SHP77 treated with DMSO at 0.1 percent for 48 hours (cell line): Measurements from ENCODE around the gene COBLL1.
"Not testable (repeated sequence)": the region's sequence is repeated elsewhere in the genome, so short reads cannot be mapped to it uniquely, and the experiment has no call there.

Experiments
- DNase-seq: peaks from one replicate; lab custom pipeline; 2025; lab: John Stamatoyannopoulos, UW

Gene COBLL1

DNA sequence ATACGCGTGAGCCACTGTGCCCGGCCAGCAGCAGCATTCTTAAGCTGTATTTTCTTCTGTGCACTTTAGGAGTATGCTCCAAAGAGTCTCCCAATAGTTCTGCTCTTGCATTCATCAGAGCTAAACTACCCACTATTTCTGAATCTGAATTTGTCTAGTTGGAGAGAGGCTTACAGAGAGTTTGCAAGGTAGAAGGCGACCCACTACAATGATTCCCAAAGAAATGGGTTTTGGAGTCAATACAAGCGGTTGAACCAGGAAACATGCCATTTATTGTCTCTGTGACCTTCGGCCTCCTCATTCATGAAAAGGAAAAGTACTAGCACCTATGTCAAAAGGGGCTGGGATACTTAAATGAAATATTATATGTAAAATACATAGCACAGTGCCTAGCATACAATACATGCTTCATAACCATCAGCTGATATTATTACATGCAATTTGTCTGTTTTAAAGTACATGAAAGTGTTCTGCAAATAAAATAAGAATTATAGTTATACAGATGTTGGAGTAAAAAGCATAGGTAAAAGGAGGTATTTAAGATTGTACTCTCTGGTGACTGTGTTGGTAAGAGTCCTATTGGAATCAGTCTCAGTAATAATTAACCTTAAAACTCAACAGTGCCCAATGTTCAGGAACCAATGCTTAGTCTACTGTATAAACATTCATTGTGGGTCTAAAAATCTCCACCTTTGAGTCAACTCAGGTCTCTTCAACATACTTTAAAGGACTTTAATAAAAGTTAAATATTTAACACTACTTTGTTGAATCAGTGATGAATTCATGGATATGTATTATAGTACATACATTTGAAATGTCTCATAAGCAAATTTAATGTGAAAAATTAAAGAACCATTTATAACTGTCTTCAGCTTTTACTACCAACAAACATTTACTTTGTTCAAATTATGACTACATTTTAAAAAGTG, 130.5 kb downstream of the COBLL1 start:
- DNase-seq = no peak

- not testable (repeated sequence) for DNase-seq
Observed at GRCh38 chr2:164710252-164710836, 131.3 kb downstream of the COBLL1 start.

DNA sequence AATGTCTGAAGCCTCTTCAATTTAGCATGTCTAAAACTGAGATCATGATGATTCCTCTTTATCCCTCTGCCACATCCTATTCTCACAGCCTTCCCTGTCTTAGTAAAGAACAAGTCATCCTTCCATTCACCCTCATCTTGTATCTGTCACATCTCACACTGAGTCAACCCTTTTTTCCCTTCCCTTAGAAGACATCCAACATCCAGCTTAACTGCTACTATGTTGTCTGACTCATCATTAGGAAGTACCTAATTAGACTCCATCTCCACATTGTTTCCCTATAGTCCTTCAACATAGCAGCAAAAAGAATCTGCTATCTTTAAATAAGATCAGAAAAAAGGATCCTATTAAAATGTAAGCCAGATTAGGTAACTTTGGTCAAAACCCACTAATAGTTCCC, 135.1 kb downstream of the COBLL1 start:
- DNase-seq = no peak

DNA sequence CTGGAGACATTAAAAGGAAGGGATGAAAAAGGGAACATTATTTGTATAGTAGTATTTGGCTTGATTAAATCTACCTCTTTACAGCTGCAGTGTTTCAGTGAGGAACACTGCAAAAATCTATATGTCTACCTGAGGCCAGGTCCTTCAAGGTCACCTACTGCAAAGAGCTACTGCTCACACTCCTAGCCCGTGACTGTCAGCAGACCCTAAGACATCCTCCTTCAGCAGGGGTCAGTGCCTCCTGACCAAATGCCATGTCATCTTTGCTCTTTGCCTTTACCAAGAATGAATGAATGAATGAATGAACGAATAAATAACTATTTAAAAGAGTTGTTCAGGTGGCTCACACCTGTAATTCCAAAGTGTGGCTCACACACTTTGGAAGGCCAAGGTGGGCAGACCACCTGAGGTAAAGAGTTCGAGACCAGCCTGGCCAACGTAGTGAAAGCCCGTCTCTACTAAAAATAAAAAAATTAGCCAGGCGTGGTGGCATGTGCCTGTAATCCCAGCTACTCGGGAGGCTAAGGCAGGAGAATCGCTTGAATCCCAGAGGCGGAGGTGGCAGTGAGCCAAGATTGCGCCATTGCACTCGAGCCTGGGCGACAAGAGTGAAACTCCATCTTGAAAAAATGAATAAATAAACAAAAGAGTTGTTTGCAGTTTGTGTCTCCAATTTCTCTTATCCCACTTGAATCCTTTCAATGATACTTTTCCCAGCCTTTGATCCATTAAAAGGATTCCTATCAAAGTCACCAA, 136.0 kb downstream of the COBLL1 start:
- DNase-seq = no peak

DNA sequence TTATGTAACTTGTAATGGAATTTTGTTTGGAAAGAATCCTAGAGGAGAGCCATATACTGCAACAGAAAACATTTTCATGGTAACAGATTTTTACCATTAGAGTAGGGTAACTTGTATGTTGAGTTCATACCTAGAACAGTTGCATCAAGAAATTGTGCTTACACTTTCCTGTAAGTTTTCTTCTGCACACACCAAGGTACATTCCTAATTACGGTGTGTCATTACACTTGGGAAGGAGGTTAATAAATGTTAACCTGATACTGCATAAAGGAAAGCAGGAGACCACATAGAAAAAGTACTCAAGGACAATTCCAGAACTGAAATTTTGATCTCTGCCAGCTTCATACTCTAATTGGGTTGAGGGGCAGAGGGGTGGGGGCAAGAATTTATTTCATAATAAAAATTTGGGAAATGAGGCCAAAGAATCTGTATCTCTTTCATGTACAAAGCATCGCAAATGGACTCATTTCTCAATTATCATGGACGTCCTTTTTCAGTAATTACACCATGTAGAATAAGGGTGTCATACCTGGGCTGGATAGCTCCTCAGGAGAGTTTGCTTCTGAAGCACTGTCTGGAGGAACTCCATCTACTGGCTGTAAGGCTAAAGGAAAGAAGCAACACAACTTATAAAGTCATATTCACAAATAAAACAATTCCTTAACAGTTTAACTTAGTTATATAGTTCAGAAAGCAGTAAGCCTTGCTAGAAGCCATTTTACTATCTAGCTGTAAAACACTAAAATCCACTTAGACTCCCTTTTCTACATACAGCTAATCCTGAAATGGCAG, 137.5 kb downstream of the COBLL1 start:
- DNase-seq = no peak

- DNase-seq = no peak
Observed at GRCh38 chr2:164701565-164701964, 140.1 kb downstream of the COBLL1 start.

DNA sequence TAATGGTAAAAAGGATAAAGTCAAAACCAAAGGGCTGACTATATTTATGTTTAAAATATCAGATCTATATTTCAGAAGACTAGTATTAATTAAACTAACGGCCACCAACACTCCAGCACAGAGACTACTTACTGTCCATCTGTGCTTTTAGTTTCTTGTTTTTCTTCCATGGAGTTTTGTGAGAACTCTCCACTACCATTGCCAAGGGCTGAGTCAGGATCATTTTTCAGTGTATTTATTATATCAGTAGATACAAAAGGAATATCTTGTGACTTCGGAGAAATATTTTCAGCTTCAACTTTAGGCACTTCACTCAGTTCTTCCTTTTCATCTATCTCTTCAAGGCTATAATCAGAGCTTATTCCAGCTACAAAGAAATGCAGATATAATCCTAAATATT, 141.2 kb downstream of the COBLL1 start:
- DNase-seq = no peak

DNA sequence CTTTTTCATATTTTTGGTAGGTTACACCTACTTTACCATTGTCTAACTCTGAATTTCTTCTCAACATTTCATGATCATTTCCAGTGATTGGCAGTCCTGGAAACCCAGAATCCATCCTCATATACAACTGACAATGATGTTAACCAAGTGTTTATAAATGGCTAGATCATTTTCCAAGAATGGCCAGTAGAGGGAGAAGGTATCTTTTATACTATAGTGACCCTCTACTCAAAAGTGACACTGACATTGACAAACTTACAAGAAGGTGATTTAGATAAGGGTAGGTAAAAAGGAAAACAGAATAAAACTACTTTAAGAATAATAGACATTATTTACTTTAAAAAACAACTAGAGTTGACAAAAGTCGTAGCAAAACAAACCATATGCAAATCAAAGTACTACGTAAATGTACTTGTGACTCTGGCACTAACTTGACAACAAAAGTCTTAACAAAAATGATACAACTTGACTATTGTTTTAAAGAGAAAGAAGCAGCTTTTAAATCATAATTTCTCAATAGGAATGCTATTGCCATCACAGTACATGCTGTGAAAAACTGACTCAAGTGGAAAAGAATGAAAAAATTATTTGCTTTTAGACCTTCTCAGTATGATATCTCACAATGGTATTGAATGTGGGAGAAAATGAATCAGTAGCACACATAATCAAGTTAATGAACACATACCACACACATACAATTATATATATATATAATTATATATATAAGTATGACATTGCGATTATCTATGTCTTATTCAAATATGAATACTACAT, 143.7 kb downstream of the COBLL1 start:
- no peak for DNase-seq

DNA sequence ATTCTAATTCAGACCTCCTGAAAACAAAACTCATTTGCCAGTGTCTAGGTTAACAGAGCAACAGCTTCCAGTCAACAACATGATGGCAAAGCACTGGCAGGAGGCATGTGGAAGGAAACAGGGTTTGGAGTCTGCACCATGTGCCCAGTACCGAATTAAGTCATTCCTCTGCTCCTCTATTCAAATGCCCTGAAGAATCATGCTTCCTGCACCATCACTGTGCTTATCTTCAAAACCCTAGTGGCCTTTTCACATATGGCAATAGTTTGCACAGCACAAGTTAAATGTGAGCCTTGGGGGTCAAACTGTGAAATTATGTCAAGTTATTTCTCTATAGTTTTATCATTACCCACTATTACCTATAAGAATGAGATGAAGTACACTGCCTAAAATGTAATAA, 145.0 kb downstream of the COBLL1 start:
- no peak for DNase-seq

DNA sequence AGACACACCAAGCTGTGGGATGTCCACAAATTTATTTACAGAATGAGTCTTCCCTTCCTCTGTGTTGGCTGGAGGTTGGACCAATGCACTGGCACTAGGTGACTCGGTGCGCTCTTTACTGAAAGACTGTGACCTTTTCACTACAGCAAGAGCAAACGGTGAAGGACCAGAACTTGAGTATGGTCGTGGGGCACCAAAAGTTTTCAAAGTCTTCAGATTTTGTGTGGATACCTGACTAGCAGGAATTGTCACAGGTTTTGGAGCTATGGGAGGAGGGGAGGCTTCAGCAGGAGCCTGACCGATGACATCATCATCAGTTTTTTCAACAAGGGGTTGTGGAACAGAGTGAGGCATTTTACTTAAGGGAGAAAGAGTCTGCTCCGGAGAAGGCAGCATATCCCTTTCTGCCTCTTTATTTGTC, 147.3 kb downstream of the COBLL1 start:
- DNase-seq = no peak

GRCh38 chr2:164693834-164694233, 147.8 kb downstream of the COBLL1 start:
- no peak for DNase-seq

DNA sequence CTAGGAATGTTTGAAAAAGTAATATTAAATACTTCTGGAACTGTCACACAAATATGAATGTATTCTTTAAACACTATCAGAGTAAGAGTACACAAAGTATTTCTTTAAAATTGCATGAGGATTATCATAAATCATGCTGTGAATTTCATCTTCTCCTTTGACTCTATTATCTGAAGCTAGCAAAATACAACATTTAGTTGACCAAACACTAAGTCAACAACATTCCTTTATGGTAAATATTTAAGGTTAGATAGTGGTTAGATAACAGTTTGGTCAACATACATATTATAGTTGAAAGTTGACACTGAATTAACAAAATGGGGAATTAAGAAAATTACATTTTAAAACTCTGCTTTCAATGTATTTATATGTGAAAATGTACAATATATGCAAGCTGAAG, 148.2 kb downstream of the COBLL1 start:
- no peak for DNase-seq

DNA sequence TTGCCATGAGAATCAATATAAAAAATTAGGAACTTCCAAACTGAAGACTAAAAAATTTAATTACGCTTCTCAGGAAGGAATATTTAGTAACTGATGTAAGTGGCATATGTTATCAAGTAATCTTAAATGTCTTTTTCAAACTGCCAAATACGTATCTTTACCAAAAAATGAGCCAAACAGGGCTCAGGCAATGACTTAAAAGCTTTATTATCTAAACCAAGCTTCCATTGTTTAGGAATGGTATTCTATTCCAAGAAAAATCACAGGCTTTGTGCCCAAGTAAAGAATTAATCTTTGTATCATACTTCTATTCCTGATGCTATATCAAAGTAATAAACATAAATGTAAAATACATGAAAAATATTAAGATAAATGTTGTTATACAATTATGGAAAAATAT, 148.7 kb downstream of the COBLL1 start:
- no peak for DNase-seq

- DNase-seq = no peak
Observed at GRCh38 chr2:164692114-164692513, 149.5 kb downstream of the COBLL1 start.

DNA sequence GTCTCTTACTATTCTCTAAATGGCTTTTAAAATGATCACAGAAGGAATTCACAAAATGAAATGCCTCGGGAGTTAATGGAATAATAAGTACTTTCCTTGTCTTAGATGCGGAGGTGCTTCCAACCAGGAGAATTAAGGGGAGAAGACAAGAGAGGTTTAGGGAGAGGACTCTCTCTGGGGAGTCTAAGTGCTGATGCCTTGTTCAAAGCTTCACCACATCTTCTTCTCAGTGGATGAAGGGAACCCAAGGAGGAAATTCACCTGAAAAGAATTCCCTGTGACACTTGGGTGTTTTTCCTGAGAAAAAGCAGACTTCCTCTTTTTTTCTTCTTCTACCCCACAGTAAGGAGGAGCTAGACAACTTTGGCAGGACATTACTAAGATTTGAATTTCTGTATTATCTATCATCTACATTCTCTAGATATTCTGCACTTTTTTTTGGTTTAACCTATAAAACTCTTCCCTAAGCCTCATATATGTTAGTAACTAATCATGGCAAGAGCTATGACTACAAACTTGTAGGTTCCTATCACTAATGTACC, 150.2 kb downstream of the COBLL1 start:
- no peak for DNase-seq

GRCh38 chr2:164690361-164690760, 151.3 kb downstream of the COBLL1 start:
- no peak for DNase-seq

DNA sequence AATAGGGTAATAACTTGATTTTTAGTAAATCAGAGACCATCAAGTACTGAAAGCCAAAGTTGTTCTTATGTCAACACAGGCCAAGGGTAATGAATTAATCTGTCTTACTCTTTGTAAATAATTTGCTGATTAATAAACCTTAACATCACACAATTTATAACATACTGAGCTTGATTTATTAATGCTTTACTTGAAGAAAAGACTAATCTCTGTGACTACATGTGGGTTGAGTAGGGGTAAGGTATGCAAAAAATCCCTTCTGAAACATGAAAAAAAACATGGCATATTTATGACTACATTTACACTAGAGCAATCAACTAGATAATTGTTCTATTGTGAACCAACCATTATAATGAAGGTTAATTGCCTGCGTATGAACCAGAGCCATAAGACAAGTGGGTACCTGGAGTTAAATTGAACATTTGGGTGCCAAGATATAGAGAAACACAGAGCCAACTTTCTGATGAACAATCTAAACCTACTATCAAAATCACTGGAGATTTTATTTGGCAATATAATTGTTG, 152.7 kb downstream of the COBLL1 start:
- DNase-seq = no peak

DNA sequence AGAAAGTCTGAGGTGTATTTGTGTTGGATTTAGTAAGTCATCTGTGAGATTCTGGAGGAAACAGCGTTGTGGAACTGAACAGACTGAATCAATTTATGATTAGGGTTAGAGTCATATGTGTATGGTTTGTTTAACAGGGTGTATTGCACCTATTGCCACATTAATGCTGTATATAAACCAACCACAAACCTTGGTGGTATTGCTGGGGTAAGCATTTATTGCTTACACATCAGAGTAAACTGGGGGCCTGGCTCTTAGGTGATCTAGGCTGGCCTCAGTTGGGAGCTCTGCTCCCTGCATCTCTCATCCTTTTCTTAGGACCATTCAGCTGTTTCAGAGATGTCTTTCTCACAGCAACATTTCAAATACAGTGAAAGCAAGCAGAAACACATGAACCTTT, 160.6 kb downstream of the COBLL1 start:
- DNase-seq = no peak

GRCh38 chr2:164678631-164679149, 162.9 kb downstream of the COBLL1 start:
- DNase-seq = no peak

- DNase-seq = no peak
Observed at GRCh38 chr2:164677733-164678132, 163.9 kb downstream of the COBLL1 start.
